Eye (tissue), 1 donor: ENCODE data around the gene TAX1BP1.
"Not testable (repeated sequence)": the region's sequence is repeated elsewhere in the genome, so short reads cannot be mapped to it uniquely, and the experiment has no call there.

Experiments used
- DNase-seq: peaks from one replicate; pipeline ENCODE4 v3.0.0-alpha.2; 2015

Gene TAX1BP1

DNA sequence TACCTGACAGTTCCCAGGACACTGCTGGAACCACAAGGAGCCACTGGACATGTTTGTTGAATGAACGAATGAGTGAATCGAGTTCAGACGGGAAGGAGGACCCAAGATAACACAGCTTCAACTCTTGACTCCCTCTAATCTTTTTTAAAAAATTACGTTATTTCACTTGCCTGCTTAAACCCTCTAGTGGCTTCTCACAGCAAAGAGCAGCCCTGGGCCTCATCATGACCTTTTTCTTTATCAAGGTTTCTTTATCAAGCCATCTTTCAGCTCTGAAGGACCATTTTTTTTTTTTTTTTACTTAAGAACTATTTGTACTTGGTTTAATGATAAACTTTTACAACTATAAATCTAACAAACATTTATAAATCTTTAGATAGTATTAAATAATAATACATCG lies 110.6 kb downstream of the TAX1BP1 start:
- no peak for DNase-seq

DNA sequence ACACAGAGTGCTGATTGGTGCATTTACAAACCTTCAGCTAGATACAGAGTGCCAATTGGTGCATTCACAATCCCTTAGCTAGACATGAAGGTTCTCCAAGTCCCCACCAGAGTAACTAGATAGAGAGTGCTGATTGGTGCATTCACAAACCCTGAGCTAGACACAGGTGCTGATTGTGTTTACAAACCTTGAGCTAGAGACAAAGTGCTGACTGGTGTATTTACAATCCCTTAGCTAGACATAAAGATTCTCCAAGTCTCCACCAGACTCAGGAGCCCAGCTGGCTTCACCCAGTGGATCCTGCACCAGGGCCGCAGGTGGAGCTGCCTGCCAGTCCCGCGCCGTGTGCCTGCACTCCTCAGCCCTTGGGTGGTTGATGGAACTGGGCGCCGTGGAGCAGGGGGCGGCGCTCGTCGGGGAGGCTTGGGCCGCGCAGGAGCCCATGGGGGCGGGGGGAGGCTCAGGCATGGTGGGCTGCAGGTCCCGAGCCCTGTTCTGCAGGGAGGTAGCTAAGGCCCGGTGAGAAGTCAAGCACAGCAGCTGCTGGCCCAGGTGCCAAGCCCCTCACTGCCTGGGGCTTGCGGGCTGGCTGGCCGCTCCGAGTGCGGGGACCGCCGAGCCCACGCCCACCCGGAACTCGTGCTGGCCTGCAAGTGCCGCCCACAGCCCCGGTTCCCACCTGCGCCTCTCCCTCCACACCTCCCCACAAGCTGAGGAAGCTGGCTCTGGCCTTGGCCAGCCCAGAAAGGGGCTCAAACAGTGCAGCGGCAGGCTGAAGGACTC lies 116.9 kb downstream of the TAX1BP1 start:
- not testable (repeated sequence) for DNase-seq

DNA sequence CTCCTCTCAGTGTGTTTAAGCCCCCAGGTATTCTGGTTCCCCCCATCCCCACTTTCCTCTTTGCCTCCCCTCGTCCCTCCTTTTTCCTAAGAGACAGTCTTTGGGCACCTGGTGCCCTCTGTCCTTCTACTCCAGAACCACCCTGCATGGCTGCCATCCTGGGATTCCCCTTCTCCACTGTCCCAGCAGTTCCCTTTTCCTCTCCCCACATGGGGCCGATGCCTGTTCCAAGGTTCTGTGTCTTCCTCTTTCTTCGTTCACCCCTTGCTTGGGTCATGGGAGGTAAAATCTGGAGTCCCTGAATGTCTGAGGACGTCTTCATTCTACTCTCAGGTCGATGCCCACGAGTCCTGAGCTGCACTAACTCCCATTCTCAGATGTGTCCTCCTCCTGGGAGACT lies 120.8 kb downstream of the TAX1BP1 start:
- DNase-seq, result no peak

DNA sequence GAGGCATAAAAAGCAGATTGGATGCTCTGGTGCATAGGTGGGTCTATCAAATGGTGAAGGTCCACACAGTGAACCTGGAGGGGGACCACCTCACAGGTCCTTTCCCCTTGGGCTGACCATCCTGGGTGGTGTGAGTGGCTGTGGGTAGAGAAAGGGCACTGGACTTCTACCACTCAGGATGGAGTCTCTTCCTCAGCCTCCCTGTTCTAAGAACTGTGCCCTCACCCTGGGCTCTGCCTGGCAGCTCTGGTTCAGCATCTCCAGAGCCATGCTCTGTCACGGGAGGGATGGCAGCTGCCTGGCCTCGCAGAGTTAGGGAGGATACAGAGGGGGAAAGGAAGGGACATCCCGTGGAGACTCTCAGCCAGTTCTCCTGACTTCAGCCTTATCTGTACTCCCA lies 121.8 kb downstream of the TAX1BP1 start:
- DNase-seq, result no peak

DNA sequence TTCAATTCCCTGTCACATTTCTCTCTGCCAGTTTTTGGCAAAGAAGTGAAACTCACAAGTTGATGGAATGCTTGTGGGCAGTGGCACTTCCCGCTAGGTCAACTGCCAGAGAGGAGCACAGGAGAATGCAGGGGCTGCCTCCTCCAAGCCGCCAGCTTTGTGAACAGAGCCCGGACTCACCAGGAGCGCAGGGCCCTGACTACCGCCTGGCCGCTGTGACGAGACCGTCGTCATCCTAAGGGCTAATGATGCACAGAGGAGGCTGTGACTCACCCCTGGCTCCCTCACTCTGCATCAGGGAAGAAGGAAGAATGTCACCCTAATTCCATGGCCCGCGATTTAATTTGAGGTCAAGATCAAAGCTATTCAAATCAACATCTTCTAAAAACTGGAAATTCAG lies 123.9 kb downstream of the TAX1BP1 start:
- DNase-seq, result no peak

DNA sequence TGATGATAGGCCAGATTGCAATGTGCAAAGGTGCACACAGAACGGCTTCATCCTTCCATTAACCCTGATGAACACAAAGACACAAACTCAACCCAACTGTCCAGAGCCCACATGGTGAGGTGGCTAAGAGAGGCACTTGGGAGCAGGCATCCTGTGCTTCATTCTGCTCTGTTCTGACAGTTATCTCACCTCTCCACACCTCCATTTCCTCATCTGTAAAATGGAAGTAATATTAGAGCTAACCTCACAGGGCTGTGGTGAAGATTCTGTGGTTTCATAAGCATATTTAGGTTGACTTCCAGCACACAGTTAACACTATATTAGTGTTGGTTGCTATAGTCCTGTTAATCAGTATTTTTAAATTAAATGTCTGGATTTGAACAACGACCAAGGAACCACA lies 126.3 kb downstream of the TAX1BP1 start:
- no peak for DNase-seq

DNA sequence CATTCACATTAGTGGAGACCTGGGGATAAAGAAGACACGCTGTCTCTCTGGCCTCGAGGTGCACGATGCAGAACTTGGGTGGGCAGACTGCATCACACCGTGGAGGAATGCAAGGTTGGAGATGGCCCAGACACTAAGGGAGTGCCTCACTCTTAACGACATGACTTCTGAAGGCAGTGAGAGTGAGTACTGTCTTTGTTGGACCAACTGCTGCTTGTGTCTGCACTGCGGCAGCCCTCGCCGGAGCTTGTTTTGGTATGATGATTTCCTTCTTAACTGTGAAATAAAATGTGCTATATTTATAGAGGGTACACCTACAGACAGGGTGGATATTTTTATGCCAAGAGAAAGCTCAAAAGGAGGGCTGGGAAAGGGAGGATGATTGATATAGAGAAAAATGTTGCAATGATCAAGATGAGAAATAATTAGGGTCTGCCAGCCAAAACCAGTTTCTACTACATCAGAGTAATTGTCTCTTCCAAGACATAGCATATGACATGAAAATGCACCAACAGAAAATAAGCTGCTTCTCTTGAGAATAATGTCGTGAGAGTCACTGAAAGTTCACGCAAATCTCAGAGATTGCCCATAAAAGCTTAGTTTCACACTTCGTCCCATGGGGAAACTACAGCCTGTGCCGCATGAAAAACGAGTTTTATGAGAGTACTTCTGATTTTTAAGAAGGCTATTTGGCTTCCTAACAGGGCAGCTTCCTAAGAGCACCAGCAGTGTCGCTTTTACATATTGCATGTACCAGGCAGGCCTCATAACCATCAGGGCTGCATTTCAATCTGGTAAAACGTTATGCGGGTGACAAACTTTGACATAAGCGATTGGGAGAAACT lies 127.1 kb downstream of the TAX1BP1 start:
- no peak for DNase-seq

DNA sequence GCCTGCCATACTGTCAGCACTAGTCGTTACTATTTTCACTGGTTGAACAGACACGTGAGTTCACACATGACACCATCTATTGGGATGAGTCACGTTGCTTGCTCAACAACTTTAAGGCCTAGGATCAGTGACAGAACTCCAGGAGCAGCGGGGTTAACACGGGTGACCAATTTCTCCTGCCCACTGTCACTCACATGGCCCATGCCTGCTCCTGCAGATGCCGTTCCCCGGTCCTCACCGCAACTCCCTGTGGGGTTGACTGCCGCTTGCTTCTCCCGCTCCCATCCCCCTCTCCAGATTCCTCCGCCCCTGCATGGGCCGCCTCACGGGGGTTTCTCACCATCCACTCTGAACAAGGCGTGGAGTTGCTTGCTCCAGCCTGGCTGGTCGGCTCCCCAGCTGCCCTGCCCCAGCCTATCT lies 128.2 kb downstream of the TAX1BP1 start:
- no peak for DNase-seq

DNA sequence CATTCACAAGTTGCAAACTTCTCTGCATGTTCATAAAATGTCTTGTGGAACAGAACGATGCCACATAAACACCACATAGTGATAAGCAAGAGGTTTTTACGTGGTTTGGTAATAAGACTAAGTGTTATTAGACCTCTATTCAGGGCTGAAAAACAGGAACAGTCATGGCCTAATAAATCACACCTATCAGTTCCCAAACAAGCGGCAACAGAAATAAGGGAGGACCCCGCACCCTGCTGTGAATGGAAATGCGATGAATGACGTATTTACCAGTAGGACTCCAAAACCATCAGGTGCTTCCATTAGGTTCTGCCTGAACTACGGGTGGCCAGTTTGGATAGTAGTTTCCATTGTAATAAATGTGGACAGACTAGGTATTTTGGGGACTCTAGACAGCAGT lies 129.1 kb downstream of the TAX1BP1 start:
- DNase-seq, result no peak

DNA sequence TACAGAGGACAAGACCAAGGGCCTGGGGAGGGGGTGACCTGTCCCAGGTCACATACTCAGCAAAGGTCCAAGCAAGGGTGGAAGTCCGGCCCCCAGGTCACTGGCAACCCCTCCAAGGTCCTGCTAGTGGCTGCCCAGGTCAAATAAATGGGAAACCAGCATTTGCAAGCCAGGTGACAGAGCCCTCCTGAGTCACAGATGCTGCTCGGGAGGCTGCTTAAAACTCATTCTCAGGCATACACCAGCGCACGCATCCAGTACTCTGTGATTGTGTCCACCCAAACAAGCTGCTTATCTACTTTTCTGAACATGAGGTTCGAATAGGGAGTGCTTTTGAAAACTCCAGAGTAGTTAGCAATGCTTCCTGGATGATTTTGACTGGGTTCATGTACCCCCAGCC lies 130.6 kb downstream of the TAX1BP1 start:
- DNase-seq, result no peak

DNA sequence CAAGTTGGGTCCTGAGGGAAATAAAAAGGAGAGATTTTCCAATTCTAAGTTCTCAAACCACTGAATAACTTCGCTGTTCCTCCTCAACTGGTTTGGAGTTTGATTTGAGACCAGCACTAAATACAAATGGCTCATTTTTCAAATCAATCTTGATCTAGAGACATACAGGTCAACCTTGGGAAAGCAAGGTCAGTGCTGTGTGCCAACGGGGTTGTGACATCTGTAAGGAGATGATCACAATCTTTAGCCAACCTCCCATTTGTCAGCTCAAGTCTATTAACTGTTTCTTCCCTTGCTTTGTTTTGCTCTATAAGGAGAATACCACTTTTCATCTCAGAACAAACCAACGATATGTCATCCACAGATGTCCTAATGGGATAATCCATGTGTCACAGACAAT lies 131.1 kb downstream of the TAX1BP1 start:
- no peak for DNase-seq

DNA sequence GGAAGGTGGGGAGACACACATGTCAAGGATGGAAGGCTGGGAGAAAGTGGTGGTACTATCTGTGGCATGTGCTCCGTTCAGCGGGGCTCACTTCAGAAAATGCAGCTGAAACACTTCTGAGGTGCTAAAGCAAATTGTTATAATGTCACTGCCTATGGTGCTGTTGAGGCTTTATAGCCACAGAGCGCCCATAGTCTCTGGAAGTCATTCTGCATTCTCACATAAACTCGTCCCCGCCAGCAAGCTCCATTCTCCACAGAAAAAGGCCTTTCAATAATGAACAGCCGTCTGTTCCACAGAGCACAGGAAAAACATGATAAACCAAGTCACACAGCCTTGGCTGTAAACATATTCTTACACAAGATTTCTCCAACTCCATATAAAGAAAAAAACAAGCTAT lies 131.9 kb downstream of the TAX1BP1 start:
- DNase-seq, result no peak

DNA sequence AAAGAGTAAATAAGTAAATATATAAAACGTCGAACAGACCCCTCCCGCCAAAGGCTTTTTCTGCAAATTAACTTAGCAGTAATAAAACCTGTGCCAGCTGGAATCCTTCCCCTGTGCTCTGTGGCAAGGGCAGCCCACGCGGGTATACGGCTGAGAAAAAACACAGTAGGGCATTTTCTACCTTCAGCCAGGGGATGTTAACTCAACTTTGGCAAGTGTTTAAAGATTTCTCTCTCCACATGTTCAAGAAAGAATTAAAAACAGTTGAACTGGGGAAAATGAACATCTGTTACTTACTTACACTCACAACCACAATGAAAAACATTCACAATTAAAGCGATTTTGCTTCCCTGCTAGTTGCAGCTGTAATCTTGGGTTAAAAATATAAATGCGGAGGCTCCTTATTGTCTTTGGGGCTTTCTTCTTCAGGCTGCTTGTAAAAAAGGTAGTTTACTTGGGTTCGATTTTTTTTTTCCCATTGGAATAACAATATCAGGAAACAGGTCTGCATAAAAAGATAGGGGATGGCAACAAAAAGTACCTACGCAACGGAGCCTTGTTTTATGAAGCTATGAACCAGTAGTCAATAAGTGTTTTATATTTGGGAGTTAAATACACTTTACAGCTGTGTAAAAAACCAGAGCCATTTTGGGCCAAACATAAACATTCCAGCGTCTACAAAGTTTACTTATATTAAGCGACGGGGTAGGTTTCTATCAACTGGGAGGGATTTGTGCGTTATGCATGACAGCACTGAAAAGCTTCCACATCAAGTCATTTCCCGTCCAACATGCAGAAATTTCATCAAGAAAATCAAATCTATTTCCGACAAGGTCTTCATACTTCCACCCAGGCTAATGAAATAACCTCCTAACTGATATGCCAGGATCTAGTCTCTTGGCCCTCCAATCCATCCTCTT lies 132.7 kb downstream of the TAX1BP1 start:
- peak; percentile 39 for DNase-seq

DNA sequence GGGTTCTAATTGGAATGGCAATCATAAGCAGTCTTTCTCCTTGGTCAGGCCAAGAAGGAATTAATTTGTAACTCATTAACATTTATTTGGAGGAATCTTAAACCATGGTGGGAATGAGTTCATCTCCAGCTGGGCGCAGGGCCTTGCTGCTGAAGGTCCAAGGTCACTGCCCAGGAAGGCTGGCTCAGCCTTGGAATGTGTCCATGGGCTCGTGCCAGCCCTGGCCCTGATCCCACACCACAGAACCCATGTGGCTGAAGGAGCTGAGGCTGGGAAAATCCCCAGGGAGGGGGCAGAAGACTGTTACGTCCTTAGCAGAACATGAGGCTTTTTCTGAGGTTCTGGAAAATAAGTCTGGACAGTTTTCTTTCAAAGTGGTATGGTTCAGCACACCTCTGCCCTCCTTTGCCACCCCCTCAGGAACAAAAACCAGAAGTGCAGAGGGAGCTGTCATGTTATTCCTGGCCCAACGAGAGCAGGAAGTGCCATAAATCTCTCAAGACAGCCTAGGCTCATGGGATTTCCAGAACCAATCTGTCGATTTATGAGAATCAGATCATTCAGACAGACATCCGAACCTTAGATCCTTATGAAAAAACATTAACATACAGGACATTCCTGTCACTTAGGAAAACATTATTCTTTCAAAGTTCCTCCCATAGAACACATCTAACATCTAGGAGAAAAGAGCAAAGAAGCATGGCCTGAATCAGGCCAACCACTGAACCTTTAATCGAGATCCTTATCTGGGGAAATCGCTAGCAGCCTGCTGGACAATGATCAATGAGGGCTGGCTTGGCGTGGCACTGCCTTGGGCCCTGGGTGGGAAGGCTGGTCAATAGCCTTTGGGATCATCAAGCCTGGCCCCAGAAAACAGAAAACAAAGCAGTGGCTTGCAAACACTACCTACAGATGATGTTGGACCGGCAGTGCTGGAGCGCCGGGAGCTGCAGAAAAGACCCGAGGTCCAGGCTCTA lies 134.3 kb downstream of the TAX1BP1 start:
- DNase-seq, result no peak

DNA sequence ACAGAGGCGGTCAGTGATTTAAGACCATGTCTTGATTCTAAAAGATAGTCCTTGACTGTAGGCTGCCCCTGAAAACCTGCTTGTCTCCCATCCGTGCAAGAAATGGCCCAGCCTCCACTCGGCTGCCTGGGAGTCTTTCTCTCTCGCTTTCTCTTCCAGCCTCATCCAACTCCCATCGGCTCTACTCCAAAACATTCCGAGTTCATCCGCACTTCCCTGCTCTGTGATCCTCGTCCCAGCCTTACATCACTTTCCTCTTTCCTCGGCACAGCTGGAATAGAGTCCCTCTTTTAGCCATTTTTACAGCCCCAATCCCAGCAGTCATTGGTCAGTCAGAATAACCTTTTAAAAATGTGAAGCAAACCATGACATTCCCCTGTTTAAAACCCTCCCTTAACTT lies 135.1 kb downstream of the TAX1BP1 start:
- DNase-seq, result no peak

DNA sequence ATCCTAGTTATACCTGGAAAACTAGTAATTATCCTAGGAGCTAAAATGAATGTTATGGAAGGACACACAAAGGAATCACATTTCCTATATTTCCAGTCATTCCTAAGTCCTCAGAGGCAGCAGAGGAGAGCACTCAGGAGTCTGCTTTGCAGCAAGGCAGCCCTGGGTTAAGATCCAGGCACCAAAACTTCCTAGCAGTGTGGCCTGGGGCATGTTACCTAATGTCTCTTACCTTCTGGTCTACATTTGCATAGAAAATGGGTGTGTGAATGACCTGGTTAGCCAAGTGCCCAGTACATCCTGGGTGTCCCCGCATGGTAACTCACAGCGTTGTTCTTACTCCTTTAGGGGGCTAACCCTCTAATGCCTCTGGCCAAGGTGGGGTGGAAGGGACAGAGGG lies 135.9 kb downstream of the TAX1BP1 start:
- no peak for DNase-seq

DNA sequence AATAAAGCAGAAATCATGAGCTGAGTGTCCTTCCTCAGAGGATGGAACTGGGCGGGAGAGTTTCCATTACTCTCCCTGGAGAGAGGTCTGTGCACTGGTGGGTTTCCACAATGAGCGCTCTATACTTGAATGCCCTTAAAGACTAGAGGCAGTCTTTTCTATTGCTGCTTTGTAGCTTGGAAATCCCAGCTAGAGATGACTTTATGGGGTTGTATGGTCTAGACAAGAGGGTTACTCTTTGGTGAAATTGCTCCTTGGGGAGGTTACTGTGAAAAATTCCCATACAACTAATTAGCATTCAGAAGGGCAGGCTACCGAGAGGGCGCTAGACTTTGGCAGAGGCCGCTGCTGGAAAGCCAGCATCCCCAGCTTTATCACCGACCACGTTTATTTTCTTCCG lies 136.8 kb downstream of the TAX1BP1 start:
- no peak for DNase-seq
